VCaP (cell line): ENCODE data around the gene PKN1.

Source experiments
- H3K27ac ChIP-seq: fragments of 450-650 bp; 2 replicates; pipeline ENCODE4 v1.5.1; 2017
- TF ChIP-seq, protein P1 (sequence below): fragments of 450-650 bp; conservative IDR thresholded peaks from 2 replicates; pipeline ENCODE4 v1.5.1; 2017; ENCODE audit warnings: mild to moderate bottlenecking, moderate library complexity

The PKN1 gene

DNA sequence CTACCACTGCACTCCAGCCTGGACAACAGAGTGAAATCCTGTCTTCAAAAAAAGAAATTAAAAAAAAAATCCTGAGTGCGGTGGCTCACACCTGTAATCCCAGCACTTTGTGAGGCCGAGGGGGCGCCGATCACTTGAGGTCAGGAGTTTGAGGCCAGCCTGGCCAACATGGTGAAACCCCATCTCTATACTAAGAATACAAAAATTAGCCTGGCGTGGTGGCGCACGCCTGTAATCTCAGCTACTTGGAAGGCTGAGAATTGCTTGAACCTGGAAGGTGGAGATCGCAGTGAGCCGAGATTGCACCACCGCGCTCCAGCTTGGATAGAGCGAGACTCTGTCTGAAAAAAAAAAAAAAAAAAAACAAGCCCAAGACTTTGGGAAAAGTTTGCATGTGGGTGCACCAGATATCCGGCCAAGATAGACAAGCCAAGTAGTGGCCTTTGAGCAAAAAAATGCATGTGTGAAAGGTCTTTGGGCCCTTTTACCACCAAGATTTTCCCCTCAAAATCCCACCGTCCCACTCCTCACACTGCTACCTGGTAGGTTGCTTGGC, 79.4 kb downstream of the PKN1 start:
- H3K27ac ChIP-seq = no peak overlapping the region
- TF ChIP-seq, protein P1, sequence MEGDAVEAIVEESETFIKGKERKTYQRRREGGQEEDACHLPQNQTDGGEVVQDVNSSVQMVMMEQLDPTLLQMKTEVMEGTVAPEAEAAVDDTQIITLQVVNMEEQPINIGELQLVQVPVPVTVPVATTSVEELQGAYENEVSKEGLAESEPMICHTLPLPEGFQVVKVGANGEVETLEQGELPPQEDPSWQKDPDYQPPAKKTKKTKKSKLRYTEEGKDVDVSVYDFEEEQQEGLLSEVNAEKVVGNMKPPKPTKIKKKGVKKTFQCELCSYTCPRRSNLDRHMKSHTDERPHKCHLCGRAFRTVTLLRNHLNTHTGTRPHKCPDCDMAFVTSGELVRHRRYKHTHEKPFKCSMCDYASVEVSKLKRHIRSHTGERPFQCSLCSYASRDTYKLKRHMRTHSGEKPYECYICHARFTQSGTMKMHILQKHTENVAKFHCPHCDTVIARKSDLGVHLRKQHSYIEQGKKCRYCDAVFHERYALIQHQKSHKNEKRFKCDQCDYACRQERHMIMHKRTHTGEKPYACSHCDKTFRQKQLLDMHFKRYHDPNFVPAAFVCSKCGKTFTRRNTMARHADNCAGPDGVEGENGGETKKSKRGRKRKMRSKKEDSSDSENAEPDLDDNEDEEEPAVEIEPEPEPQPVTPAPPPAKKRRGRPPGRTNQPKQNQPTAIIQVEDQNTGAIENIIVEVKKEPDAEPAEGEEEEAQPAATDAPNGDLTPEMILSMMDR = no peak

DNA sequence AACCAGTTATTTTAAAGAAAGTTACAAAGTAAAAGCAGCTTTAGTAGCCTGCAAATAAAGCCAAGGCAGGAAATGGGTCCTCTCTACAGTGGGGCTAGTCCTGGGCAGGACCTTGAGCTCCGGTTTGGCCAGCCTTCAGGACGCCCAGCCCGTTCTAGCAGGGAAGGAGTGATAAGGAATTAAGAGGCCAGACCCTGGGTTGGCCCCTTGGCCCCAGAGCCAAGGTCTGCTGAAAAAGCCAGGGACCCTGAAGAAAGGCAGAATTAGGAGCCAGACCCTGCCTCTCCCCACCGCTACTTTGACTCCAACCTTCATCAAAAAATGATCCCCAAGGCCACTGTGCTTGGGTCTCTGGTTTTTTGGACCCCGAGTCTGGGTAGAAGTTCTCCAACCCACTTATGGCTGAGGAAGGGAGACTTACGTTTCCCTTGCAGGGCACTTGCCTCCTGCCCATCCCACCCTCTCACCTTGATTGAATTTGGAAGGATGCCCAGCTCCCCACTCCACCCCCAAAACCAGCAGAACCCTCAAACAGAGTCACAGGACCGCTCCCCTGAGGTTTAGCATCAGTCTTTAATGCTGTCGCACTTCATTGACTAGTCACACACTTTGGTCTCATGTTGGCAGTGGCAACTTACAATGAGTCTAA, 81.2 kb downstream of the PKN1 start:
- no peak overlapping the region for H3K27ac ChIP-seq
- TF ChIP-seq, protein P1 = no peak

DNA sequence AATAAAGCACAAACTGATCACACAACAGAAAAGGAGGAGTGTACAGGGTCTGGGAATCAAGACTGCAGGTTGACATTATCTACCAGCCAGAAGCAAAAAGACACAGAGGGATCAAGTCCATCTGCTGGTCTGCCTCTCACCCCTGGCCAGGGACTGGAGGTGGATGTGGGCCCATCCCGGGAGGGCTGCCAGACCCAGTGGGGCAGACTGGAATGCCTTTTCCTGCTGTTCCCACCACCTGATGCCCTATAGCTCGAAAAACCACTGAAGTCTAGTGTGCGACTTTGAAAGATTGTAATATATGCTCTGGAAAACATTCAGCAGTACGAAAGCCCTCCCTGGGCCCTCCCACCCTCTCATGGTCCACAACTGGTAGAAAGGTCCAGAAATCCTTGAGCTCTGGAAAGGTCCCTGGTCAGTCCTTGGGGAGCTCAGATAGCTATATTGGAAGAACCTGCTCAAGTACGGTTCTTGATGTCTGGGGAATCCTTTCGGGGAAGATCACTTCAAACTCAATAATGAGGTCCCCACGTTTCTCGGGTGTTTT, 82.5 kb downstream of the PKN1 start:
- TF ChIP-seq, protein P1 = no peak
- H3K27ac ChIP-seq = peak overlapping the region; percentile 89; the same call in 1 of the 2 replicates

DNA sequence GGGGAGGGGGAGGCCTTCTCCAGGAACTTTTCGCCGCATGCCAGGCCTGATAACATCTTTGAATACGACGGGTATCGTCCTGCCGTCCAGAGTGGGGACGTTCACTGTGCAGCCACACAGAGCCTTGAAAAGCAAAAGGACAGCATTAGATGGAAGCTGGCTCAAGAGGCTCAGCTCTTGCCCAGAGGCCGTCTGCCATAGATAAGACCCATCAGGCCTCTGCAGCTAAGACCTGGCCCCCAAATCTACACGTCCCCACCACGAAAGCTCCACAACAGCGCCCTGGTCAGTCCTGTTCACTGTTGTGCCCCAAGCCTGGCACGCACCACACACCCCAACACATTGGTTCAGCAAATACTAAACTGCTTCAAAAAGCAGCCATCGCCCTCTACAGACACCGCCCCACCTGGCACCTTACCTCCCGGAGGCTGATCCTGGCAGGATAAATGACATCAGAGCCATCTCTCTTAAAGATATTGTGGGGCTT, 83.0 kb downstream of the PKN1 start:
- H3K27ac ChIP-seq = peak overlapping the region; percentile 89; the same call in 1 of the 2 replicates
- TF ChIP-seq, protein P1 = peak; percentile 48

DNA sequence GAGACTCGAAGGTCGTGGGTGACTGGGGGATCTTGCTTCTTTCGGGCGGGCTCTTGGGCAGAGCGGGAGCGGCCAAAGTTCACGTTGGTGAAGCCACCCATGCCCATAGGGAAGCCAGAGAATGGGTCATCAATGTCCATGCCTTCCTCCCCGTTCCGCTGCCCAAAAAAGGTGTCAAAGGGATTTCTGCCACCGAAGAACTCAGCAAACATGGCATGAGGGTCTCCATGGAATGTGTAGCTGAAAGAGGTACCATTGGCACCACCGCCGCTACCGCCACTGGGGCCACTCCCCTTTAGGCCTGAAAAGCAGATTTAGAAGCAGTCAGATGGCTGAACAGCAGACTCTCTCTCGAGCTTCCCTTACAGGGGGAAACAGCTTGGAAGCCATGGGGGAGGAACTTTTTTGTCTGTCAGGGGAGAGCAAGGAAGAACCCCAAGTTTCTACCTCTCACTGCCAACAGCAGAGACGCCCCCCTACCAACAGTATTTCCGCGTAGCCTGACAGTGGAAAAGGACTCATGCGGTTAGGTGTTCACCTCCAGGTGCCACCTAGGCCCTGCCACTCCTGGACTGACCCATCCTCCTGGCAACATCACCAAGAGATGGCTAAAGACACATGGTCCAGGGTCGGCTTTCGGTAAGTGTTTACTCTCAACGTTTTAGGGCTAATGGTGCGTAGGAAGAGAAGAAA, 83.8 kb downstream of the PKN1 start:
- TF ChIP-seq, protein P1 = no peak
- peak overlapping the region; percentile 89 for H3K27ac ChIP-seq

DNA sequence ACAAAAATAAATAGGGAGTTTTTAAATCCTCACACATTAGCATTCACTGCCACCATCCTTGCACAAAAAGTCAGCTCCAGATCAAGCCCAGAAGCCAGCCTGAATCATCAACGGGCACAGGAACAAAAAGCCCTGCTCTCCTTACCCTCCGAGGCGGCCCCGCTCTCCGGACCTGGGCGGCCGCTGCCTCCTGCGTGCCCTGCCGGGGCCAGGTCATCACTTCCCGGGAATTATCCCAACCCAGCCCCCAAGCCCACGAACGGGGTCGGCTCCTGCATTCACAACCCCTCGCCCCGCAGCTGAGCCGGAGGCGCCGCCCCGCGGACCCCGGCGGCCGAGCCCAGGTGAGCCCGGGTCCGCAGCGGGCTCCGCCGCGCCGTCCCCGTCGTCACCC, 84.3 kb downstream of the PKN1 start:
- TF ChIP-seq, protein P1 = no peak
- peak overlapping the region; percentile 89 for H3K27ac ChIP-seq

DNA sequence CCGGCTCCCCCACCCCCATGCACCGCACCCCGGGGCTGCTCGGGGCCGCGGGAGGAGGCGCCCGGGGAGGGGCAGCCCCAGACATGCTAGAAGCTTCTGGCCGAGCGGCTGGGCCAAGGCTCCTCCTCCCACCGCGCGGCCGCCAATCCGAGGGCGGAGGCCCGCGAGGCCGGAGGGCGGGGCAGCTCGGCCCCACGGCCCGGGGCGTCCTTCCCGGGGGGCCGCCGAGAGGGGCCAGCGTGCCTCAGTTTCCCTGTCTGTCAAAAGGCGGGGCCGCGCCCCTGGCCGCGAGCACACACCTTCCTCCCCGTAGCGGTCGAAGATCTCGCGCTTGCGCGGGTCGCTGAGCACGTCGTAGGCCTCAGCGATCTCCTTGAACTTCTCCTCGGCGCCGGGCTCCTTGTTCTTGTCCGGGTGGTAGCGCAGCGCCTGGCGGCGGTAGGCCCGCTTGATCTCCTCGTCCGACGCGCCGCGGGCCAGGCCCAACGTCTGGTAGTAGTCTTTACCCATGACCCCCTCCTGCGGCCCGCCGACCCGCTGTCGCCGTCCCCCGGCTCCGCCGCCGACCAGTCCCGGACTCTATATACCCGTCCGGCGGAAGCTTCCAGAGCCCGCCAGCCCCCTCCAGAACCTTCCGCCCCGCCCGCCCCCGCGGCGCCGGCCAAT, 84.9 kb downstream of the PKN1 start, which contains the start of gene DNAJB1:
DNAJB1 (minus strand) TSS at position 558 of the 666 bp plus-strand sequence; CDS start at position 510, 48 bp downstream.
- H3K27ac ChIP-seq = peak within 1 kb of the TSS; percentile 89
- TF ChIP-seq, protein P1 = no peak
